Ectodermal cell (in vitro differentiated cells): ENCODE measurements around the gene STIL.

Source experiments
- H3K27ac ChIP-seq: 2 replicates; pipeline ENCODE4 v1.7.0; 2013; ENCODE audit warnings: mild to moderate bottlenecking, low read depth, low read length; ENCODE audit not compliant: insufficient read depth, poor library complexity, severe bottlenecking
- H3K27me3 ChIP-seq: 2 replicates; pipeline ENCODE4 v1.7.0; 2013; ENCODE audit warnings: mild to moderate bottlenecking, low read length; ENCODE audit not compliant: insufficient read depth, control insufficient read depth, poor library complexity, severe bottlenecking
- H3K36me3 ChIP-seq: one replicate; pipeline ENCODE4 v1.7.0; 2013; ENCODE audit warnings: low read length; ENCODE audit not compliant: control insufficient read depth, insufficient read depth
- H3K4me1 ChIP-seq: one replicate; pipeline ENCODE4 v1.7.0; 2013; ENCODE audit warnings: low read length; ENCODE audit not compliant: control insufficient read depth, insufficient read depth
- H3K4me3 ChIP-seq: 2 replicates; pipeline ENCODE4 v1.7.0; 2013; ENCODE audit warnings: low read depth, low read length, control low read depth; ENCODE audit not compliant: insufficient read depth
- H3K9me3 ChIP-seq: 2 replicates; pipeline ENCODE4 v1.7.0; 2013; ENCODE audit warnings: mild to moderate bottlenecking, low read length, moderate library complexity; ENCODE audit not compliant: control insufficient read depth
- WGBS, 2 experiments: methylation state at CpG; one replicate each; pipeline ENCODE4 v1.1.7; 2013; ENCODE audit warnings: missing lambda C conversion rate in 2 of 2; 5-methylcytosine and 5-hydroxymethylcytosine counted together

Gene STIL

GRCh38 chr1:47228644-47229030 lies 85.3 kb downstream of the STIL start:
- H3K4me3 ChIP-seq, result no peak overlapping the region
- peaks cover 21% of the 10 kb centered on the region for H3K4me1 ChIP-seq
- no peak overlapping the region for H3K27ac ChIP-seq
- H3K9me3 ChIP-seq, result no peaks in the 10 kb centered on the region
- H3K36me3 ChIP-seq, result no peaks in the 10 kb centered on the region
- H3K27me3 ChIP-seq, result peaks cover 100% of the 10 kb centered on the region
- WGBS, 2 experiments, result 11 to 12% methylated on average over 12 of the region's 12 CpGs

GRCh38 chr1:47227341-47228232 lies 86.4 kb downstream of the STIL start:
- WGBS, 2 experiments, result 37 to 42% methylated on average over 6 of the region's 7 CpGs
- no peak overlapping the region for H3K4me3 ChIP-seq
- no peak overlapping the region for H3K27ac ChIP-seq

GRCh38 chr1:47226839-47227215 lies 87.1 kb downstream of the STIL start:
- peaks cover 20% of the 10 kb centered on the region for H3K4me1 ChIP-seq
- H3K27me3 ChIP-seq, result peaks cover 100% of the 10 kb centered on the region
- H3K9me3 ChIP-seq, result no peaks in the 10 kb centered on the region
- H3K27ac ChIP-seq, result no peak overlapping the region
- no peaks in the 10 kb centered on the region for H3K36me3 ChIP-seq
- WGBS, 2 experiments, result 31 to 33% methylated on average over 4 of the region's 4 CpGs
- H3K4me3 ChIP-seq, result no peak overlapping the region

More at GRCh38 chr1:47227341-47228232, 86.4 kb downstream of the STIL start:
- Histone ChIP-seq H3K4me1 (peaks cover 21% of the 10 kb centered on the region), H3K27me3 (peaks cover 100% of the 10 kb centered on the region), H3K9me3 (no peaks in the 10 kb centered on the region), H3K36me3 (no peaks in the 10 kb centered on the region)

GRCh38 chr1:47226121-47226838 lies 87.7 kb downstream of the STIL start:
- H3K27me3 ChIP-seq, result peaks cover 100% of the 10 kb centered on the region
- H3K4me3 ChIP-seq, result no peak overlapping the region
- WGBS, 2 experiments, result 6 to 7% methylated on average over 14 to 15 of the region's 19 CpGs
- H3K36me3 ChIP-seq, result no peaks in the 10 kb centered on the region
- H3K9me3 ChIP-seq, result no peaks in the 10 kb centered on the region
- H3K27ac ChIP-seq, result no peak overlapping the region
- H3K4me1 ChIP-seq, result peaks cover 15% of the 10 kb centered on the region

- H3K27me3 ChIP-seq, result peaks cover 99% of the 10 kb centered on the region
- H3K27ac ChIP-seq, result no peak overlapping the region
- WGBS, 2 experiments, result 1% methylated on average over 79 of the region's 79 CpGs
- H3K4me1 ChIP-seq, result peaks cover 12% of the 10 kb centered on the region
- H3K36me3 ChIP-seq, result no peaks in the 10 kb centered on the region
- H3K4me3 ChIP-seq, result peak overlapping the region; percentile 31
- H3K9me3 ChIP-seq, result no peaks in the 10 kb centered on the region
These were observed 88.4 kb downstream of the STIL start for GRCh38 chr1:47225430-47226100.

- Histone ChIP-seq H3K4me3 (no peak overlapping the region), H3K9me3 (no peaks in the 10 kb centered on the region)
These were observed 89.1 kb downstream of the STIL start for GRCh38 chr1:47224676-47225399.

GRCh38 chr1:47223921-47224675 lies 89.8 kb downstream of the STIL start:
- WGBS, 2 experiments, result 7 to 17% methylated on average over 8 to 9 of the region's 9 CpGs
- no peak overlapping the region for H3K4me3 ChIP-seq
- no peaks in the 10 kb centered on the region for H3K9me3 ChIP-seq
- peaks cover 7% of the 10 kb centered on the region for H3K4me1 ChIP-seq
- H3K36me3 ChIP-seq, result no peaks in the 10 kb centered on the region
- H3K27me3 ChIP-seq, result peaks cover 92% of the 10 kb centered on the region
- no peak overlapping the region for H3K27ac ChIP-seq

More at GRCh38 chr1:47224676-47225399, 89.1 kb downstream of the STIL start:
- peaks cover 12% of the 10 kb centered on the region for H3K4me1 ChIP-seq
- no peak overlapping the region for H3K27ac ChIP-seq
- no peaks in the 10 kb centered on the region for H3K36me3 ChIP-seq
- 3% methylated on average over 30 of the region's 30 CpGs for WGBS, 2 experiments
- H3K27me3 ChIP-seq, result peaks cover 99% of the 10 kb centered on the region

GRCh38 chr1:47223174-47223920 lies 90.6 kb downstream of the STIL start:
- Histone ChIP-seq H3K36me3 (no peaks in the 10 kb centered on the region), H3K4me3 (no peak overlapping the region), H3K9me3 (no peaks in the 10 kb centered on the region), H3K27ac (no peak overlapping the region), H3K27me3 (peaks cover 87% of the 10 kb centered on the region), H3K4me1 (peaks cover 2% of the 10 kb centered on the region)
- 46 to 55% methylated on average over 10 of the region's 10 CpGs for WGBS, 2 experiments

- WGBS, 2 experiments, result 87 to 93% methylated on average over 3 of the region's 3 CpGs
- Histone ChIP-seq H3K4me1 (peaks cover 2% of the 10 kb centered on the region), H3K27me3 (peaks cover 87% of the 10 kb centered on the region), H3K4me3 (no peak overlapping the region), H3K9me3 (no peaks in the 10 kb centered on the region), H3K27ac (no peak overlapping the region), H3K36me3 (no peaks in the 10 kb centered on the region)
These were observed 91.5 kb downstream of the STIL start for GRCh38 chr1:47222476-47222875.
